K562 (cell line): Measurements from ENCODE around the gene GCK. TPM values are rescaled to one million over a fixed set of nuclear protein-coding genes. Genes with fewer than 3 reads are reported as not detected.
A peak's percentile ranks its signal among the peaks of the same experiment; 100 is the strongest.

Source experiments
- ATF7 ChIP-seq: fragments of 450-650 bp; IDR thresholded peaks from 2 replicates; pipeline ENCODE4 v1.7.1; 2014; ENCODE audit warnings: mild to moderate bottlenecking, moderate library complexity
- DDX20 ChIP-seq: fragments of 450-650 bp; IDR thresholded peaks from 2 replicates; pipeline ENCODE4 v1.6.1; 2016; ENCODE audit warnings: missing genetic modification characterization, low read depth, mild to moderate bottlenecking, missing compliant biosample characterization, moderate library complexity
- DPF2 ChIP-seq: fragments of 450-650 bp; IDR thresholded peaks from 2 replicates; pipeline ENCODE4 v1.6.1; 2016
- ERF ChIP-seq: fragments of 450-650 bp; formaldehyde crosslinking; IDR thresholded peaks from 2 replicates; pipeline ENCODE4 v1.4.0; 2020; ENCODE audit warnings: mild to moderate bottlenecking, mixed read lengths
- FOXA3 ChIP-seq, 2 experiments: fragments of 450-650 bp in 1 of 2; sonication (generic) in 1 of 2; formaldehyde crosslinking; IDR thresholded peaks in 1 of 2; conservative IDR thresholded peaks in 1 of 2; 2 replicates each; pipeline versions ENCODE4 v1.4.0 to v1.8.0; 2020 to 2022; ENCODE audit warnings: mild to moderate bottlenecking in 2 of 2, missing genetic modification reagents in 1 of 2
- GABPB1 ChIP-seq: sonication (generic); formaldehyde crosslinking; IDR thresholded peaks from 2 replicates; pipeline ENCODE4 v1.8.0; 2022; ENCODE audit warnings: mild to moderate bottlenecking, missing genetic modification reagents
- MAZ ChIP-seq, 2 experiments: fragments of 450-650 bp in 1 of 2; sonication (generic) in 1 of 2; formaldehyde crosslinking; IDR thresholded peaks in 1 of 2; conservative IDR thresholded peaks in 1 of 2; 2 replicates each; pipeline versions ENCODE4 v1.4.0 to v1.5.0; 2020; ENCODE audit warnings: mild to moderate bottlenecking in 1 of 2, missing genetic modification reagents in 1 of 2
- MTA2 ChIP-seq: fragments of 450-650 bp; IDR thresholded peaks from 2 replicates; pipeline ENCODE4 v1.6.1; 2016; ENCODE audit warnings: low read depth
- NFE2 ChIP-seq: IDR thresholded peaks from 2 replicates; pipeline ENCODE4 v1.6.1; 2014; ENCODE audit warnings: antibody characterized with exemption, low read depth
- PHF8 ChIP-seq: fragments of 200-600 bp; sonication (generic); IDR thresholded peaks from 2 replicates; pipeline ENCODE4 v1.6.1; 2012; ENCODE audit warnings: mixed run types, mild to moderate bottlenecking, inconsistent platforms, low read length, moderate library complexity, borderline replicate concordance
- RBBP5 ChIP-seq: fragments of 200-600 bp; sonication (generic); IDR thresholded peaks from 2 replicates; pipeline ENCODE4 v1.6.1; 2012; ENCODE audit warnings: borderline replicate concordance, mild to moderate bottlenecking, low read length, control low read depth, inconsistent platforms; ENCODE audit not compliant: insufficient read depth, poor library complexity, severe bottlenecking
- RBM22 ChIP-seq: fragments of 200-400 bp; formaldehyde crosslinking; IDR thresholded peaks from 2 replicates; pipeline ENCODE4 v1.6.1; 2018; ENCODE audit warnings: low read length, low read depth; ENCODE audit not compliant: poor library complexity, severe bottlenecking
- SREBF1 ChIP-seq: fragments of 150-350 bp; IDR thresholded peaks from 2 replicates; pipeline ENCODE4 v1.6.1; 2014; ENCODE audit warnings: antibody characterized with exemption, low read depth, low read length, borderline replicate concordance
- SRSF1 ChIP-seq: fragments of 200-400 bp; formaldehyde crosslinking; IDR thresholded peaks from 2 replicates; pipeline ENCODE4 v1.6.1; 2017; ENCODE audit warnings: mild to moderate bottlenecking, low read depth, low read length, moderate library complexity
- TAF1 ChIP-seq: IDR thresholded peaks from 2 replicates; pipeline ENCODE4 v1.6.1; 2011; ENCODE audit warnings: mild to moderate bottlenecking, low read length, moderate library complexity; ENCODE audit not compliant: insufficient read depth, control insufficient read depth, severe bottlenecking; ENCODE audit errors: extremely low read depth
- TARDBP ChIP-seq: fragments of 450-650 bp; IDR thresholded peaks from 2 replicates; pipeline ENCODE4 v1.6.1; 2016
- U2AF1 ChIP-seq: fragments of 200-400 bp; formaldehyde crosslinking; optimal IDR thresholded peaks from 2 replicates; pipeline ENCODE3; 2017; ENCODE audit warnings: mild to moderate bottlenecking, low read depth, low read length, moderate library complexity
- XRCC5 ChIP-seq: fragments of 200-400 bp; formaldehyde crosslinking; IDR thresholded peaks from 2 replicates; pipeline ENCODE4 v1.6.1; 2017; ENCODE audit warnings: low read depth, mild to moderate bottlenecking, low read length
- ZBTB7A ChIP-seq: IDR thresholded peaks from 2 replicates; pipeline ENCODE4 v1.6.1; 2011; ENCODE audit warnings: low read depth, mild to moderate bottlenecking, low read length, moderate library complexity, borderline replicate concordance; ENCODE audit not compliant: control insufficient read depth
- polyA plus RNA-seq, 8 experiments: library from polyadenylated mRNA; depleted of rRNA in 4 of 8; stranded (reverse) in 5 of 8; unstranded in 3 of 8; fragments of >200 nt; fragmentation: Nextera tagmentation in 2 of 8; fragmentation: Illumina TruSeq in 1 of 8; extraction: Ambion mirVana in 2 of 8; extraction: Trizol in 1 of 8; gene quantifications; 2 replicates each; pipeline versions ENCODE4 v1.2.1 to v1.2.3, GENCODE V29; 2011 to 2014; ENCODE audit warnings: inconsistent platforms in 1 of 8, missing spikeins in 1 of 8
- total RNA-seq, 7 experiments: library from RNA; depleted of rRNA in 6 of 7; stranded (reverse); fragments of >200 nt in 6 of 7; fragmentation: Illumina TruSeq in 2 of 7; extraction: Trizol in 2 of 7; gene quantifications; 2 replicates each; pipeline versions ENCODE4 v1.2.1 to v1.2.3, GENCODE V29; 2011 to 2021; ENCODE audit warnings: low replicate concordance in 1 of 7
- TF ChIP-seq, protein P1 (sequence below): sonication (generic); formaldehyde crosslinking; IDR thresholded peaks from 2 replicates; pipeline ENCODE4 v1.8.1; 2023; ENCODE audit warnings: mild to moderate bottlenecking, missing genetic modification reagents
- TF ChIP-seq, protein P2 (sequence below): sonication (generic); formaldehyde crosslinking; IDR thresholded peaks from 2 replicates; pipeline ENCODE4 v1.8.0; 2022; ENCODE audit warnings: mild to moderate bottlenecking, missing genetic modification reagents

GCK gene
- total and polyA plus RNA-seq, 9 of the 15 experiments (the other 6 are each of a cell fraction or from before 2014, with no cell fraction given): 0.11 to 0.55 (median 0.16) TPM; not detected in 3

- no peak for TF ChIP-seq DDX20
- TF ChIP-seq FOXA3 (CRISPR knock-in tag; conservative IDR thresholded peaks at IDR 0.05 in 1 of 2, IDR thresholded peaks at IDR 0.05 in 1 of 2): no peak
- TF ChIP-seq RBM22: peak; percentile 64
- TF ChIP-seq ATF7: peak; percentile 70; the same call in 1 of the 2 replicates
- TF ChIP-seq RBBP5: peak; percentile 78
- TF ChIP-seq SREBF1: 0 out of 2 replicates have a peak, but pooled peaks have one; percentile 45
- 0 out of 2 replicates have a peak, but pooled peaks have one; percentile 10 for TF ChIP-seq TARDBP
- TF ChIP-seq XRCC5: 0 out of 2 replicates have a peak, but pooled peaks have one; percentile 35
- peak; percentile 75 to 79; a peak in 2 of 4 replicates for TF ChIP-seq MAZ (CRISPR knock-in tag; conservative IDR thresholded peaks at IDR 0.05 in 1 of 2, IDR thresholded peaks at IDR 0.05 in 1 of 2)
- TF ChIP-seq NFE2: no peak
- no peak for TF ChIP-seq U2AF1
- TF ChIP-seq, protein P1, sequence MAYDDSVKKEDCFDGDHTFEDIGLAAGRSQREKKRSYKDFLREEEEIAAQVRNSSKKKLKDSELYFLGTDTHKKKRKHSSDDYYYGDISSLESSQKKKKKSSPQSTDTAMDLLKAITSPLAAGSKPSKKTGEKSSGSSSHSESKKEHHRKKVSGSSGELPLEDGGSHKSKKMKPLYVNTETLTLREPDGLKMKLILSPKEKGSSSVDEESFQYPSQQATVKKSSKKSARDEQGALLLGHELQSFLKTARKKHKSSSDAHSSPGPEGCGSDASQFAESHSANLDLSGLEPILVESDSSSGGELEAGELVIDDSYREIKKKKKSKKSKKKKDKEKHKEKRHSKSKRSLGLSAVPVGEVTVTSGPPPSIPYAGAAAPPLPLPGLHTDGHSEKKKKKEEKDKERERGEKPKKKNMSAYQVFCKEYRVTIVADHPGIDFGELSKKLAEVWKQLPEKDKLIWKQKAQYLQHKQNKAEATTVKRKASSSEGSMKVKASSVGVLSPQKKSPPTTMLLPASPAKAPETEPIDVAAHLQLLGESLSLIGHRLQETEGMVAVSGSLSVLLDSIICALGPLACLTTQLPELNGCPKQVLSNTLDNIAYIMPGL (CRISPR knock-in tag): 0 out of 2 replicates have a peak, but pooled peaks have one; percentile 35
- peak; percentile 30; the same call in 1 of the 2 replicates for TF ChIP-seq ERF
- TF ChIP-seq, protein P2, sequence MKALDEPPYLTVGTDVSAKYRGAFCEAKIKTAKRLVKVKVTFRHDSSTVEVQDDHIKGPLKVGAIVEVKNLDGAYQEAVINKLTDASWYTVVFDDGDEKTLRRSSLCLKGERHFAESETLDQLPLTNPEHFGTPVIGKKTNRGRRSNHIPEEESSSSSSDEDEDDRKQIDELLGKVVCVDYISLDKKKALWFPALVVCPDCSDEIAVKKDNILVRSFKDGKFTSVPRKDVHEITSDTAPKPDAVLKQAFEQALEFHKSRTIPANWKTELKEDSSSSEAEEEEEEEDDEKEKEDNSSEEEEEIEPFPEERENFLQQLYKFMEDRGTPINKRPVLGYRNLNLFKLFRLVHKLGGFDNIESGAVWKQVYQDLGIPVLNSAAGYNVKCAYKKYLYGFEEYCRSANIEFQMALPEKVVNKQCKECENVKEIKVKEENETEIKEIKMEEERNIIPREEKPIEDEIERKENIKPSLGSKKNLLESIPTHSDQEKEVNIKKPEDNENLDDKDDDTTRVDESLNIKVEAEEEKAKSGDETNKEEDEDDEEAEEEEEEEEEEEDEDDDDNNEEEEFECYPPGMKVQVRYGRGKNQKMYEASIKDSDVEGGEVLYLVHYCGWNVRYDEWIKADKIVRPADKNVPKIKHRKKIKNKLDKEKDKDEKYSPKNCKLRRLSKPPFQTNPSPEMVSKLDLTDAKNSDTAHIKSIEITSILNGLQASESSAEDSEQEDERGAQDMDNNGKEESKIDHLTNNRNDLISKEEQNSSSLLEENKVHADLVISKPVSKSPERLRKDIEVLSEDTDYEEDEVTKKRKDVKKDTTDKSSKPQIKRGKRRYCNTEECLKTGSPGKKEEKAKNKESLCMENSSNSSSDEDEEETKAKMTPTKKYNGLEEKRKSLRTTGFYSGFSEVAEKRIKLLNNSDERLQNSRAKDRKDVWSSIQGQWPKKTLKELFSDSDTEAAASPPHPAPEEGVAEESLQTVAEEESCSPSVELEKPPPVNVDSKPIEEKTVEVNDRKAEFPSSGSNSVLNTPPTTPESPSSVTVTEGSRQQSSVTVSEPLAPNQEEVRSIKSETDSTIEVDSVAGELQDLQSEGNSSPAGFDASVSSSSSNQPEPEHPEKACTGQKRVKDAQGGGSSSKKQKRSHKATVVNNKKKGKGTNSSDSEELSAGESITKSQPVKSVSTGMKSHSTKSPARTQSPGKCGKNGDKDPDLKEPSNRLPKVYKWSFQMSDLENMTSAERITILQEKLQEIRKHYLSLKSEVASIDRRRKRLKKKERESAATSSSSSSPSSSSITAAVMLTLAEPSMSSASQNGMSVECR: peak; percentile 55; the same call in 1 of the 2 replicates
- TF ChIP-seq SRSF1: 0 out of 2 replicates have a peak, but pooled peaks have one; percentile 58
- TF ChIP-seq GABPB1 (CRISPR knock-in tag): peak; percentile 72
- peak; percentile 79; the same call in 1 of the 2 replicates for TF ChIP-seq ZBTB7A
- TF ChIP-seq MTA2: no peak
- TF ChIP-seq DPF2: no peak
- TF ChIP-seq TAF1: peak; percentile 40
- TF ChIP-seq PHF8: peak; percentile 94
These were observed 65.8 kb downstream of the GCK start, which contains the start of gene POLD2 (continued) for GRCh38 chr7:44123190-44124003.
